Heart left ventricle (tissue), 16 donors: ENCODE measurements around the gene ICAM4. TPM values are rescaled to one million over a fixed set of nuclear protein-coding genes. Genes with fewer than 3 reads are reported as not detected.
"Not testable (repeated sequence)": the region's sequence is repeated elsewhere in the genome, so short reads cannot be mapped to it uniquely, and the experiment has no call there.

Experiments
- ATAC-seq, 4 donors: fragments of 200-7000 bp; cut with Tn5 transposase; one replicate each; pipeline ENCODE4 v1.9.1; 2020 to 2022; ENCODE audit warnings: moderate library complexity in 4 of 4, mild to moderate bottlenecking in 3 of 4, moderate number of reproducible peaks in 1 of 4
- DNase-seq, 5 donors: peaks; one replicate each; pipeline ENCODE4 v3.0.0-alpha.2; 2020
- H3K27ac ChIP-seq, 12 donors: fragments of 200-600 bp; sonication (generic) in 4 of 12; one replicate each; pipeline versions ENCODE4 v1.5.0 to v1.8.0; 2016 to 2022; ENCODE audit warnings: mild to moderate bottlenecking in 2 of 12
- H3K27me3 ChIP-seq, 9 donors: fragments of 200-600 bp; sonication (generic) in 2 of 9; one replicate each; pipeline versions ENCODE4 v1.5.1 to v1.8.0; 2016 to 2022; ENCODE audit warnings: mild to moderate bottlenecking in 3 of 9
- H3K36me3 ChIP-seq, 9 donors: fragments of 200-600 bp; sonication (generic) in 2 of 9; one replicate each; pipeline versions ENCODE4 v1.5.0 to v1.8.0; 2018 to 2022; ENCODE audit warnings: mild to moderate bottlenecking in 2 of 9
- H3K4me1 ChIP-seq, 12 donors: fragments of 200-600 bp; sonication (generic) in 4 of 12; one replicate each; pipeline versions ENCODE4 v1.5.0 to v1.8.0; 2016 to 2022; ENCODE audit warnings: mild to moderate bottlenecking in 3 of 12
- H3K4me3 ChIP-seq, 12 donors: fragments of 200-600 bp; sonication (generic) in 4 of 12; one replicate each; pipeline versions ENCODE4 v1.5.0 to v1.8.0; 2017 to 2022; ENCODE audit warnings: mild to moderate bottlenecking in 9 of 12, moderate library complexity in 4 of 12
- H3K9me3 ChIP-seq, 12 donors: fragments of 200-600 bp; sonication (generic) in 4 of 12; one replicate each; pipeline versions ENCODE4 v1.5.0 to v1.8.0; 2016 to 2022; ENCODE audit warnings: mild to moderate bottlenecking in 1 of 12
- POLR2A ChIP-seq, 2 donors: fragments of 450-650 bp; IDR thresholded peaks; one replicate each; pipeline ENCODE4 v1.6.1; 2017; ENCODE audit warnings: antibody characterized with exemption in 2 of 2, mild to moderate bottlenecking in 2 of 2, moderate library complexity in 2 of 2
- WGBS, 4 donors: extraction: QIAGEN DNeasy Blood & Tissue Kit in 2 of 4; methylation state at CpG; one replicate each; pipeline versions ENCODE4 v1.1.5 to v1.1.7; 2013 to 2018; 5-methylcytosine and 5-hydroxymethylcytosine counted together
- intact Hi-C, 10 donors: fragments of 100-400 bp; cut with DNase I; formaldehyde crosslinking; loops; one replicate each; pipeline versions ENCODE4 v1.11.1 to v1.14.2; 2022
- polyA plus RNA-seq, 2 donors: library from polyadenylated mRNA; stranded (reverse); fragments of 200-250 nt; gene quantifications; one replicate each; pipeline ENCODE4 v1.2.3, GENCODE V29; 2013
- total RNA-seq, 9 donors: library from RNA; depleted of rRNA in 2 of 9; stranded (reverse); fragments of >200 nt in 2 of 9; fragmentation: NEBNext Ultra II Directional in 3 of 9; extraction: Animal tissue kit (Norgen Biotek cat#: 25700) in 3 of 9; gene quantifications; one replicate each; pipeline versions ENCODE4 v1.1.0 to v1.2.4, GENCODE V29; 2016 to 2023
- TF ChIP-seq, protein P1 (sequence below), 12 donors: fragments of 200-600 bp; sonication (generic) in 4 of 12; IDR thresholded peaks; one replicate each; pipeline versions ENCODE4 v1.5.0 to v1.8.0; 2018 to 2022; ENCODE audit warnings: antibody characterized with exemption in 12 of 12, mild to moderate bottlenecking in 5 of 12
- donor health status: ischemic (EF 13 %, LVEDD 7.1; RV severe dilation, severe dysfunction).
- donor health status: healthy with polysubstance abuse.
- donor health status: DM: no; HTN: yes; CAD: no.
- donor health status: DM: no; HTN: no; CAD: no.
- donor health status: ischemic (EF 25% LVEDD 6.9; RV normal size, moderate dysfunction).
- donor health status: ischemic (EF 25% LVEDD 5.7; RV mildly dilated, moderate dysfunction).
- donor health status: healthy.
- donor health status: DM: yes; HTN: yes; CAD: no.
- donor health status: ischemic (EF 35%, LVEDD 5.7; RV mildly dilated, moderate dysfunction).
- donor health status: nonischemic (EF 11% LVEDD 7.7; RV severe dilation, severe dysfunction).
- donor health status: DM: yes; HTN: yes; CAD: no.
- donor health status: PGD.
- donor health status: ischemic (EF 29% LVEDD 5.4; RV normal size, mild dysfunction).
- donor health status: nonischemic (EF 23%, LVEDD 6.1; RV moderate dilation, normal function).

ICAM4 gene
- total and polyA plus RNA-seq, 11 donors = 0.21 to 1.2 (median 0.62) TPM; not detected in 3

DNA sequence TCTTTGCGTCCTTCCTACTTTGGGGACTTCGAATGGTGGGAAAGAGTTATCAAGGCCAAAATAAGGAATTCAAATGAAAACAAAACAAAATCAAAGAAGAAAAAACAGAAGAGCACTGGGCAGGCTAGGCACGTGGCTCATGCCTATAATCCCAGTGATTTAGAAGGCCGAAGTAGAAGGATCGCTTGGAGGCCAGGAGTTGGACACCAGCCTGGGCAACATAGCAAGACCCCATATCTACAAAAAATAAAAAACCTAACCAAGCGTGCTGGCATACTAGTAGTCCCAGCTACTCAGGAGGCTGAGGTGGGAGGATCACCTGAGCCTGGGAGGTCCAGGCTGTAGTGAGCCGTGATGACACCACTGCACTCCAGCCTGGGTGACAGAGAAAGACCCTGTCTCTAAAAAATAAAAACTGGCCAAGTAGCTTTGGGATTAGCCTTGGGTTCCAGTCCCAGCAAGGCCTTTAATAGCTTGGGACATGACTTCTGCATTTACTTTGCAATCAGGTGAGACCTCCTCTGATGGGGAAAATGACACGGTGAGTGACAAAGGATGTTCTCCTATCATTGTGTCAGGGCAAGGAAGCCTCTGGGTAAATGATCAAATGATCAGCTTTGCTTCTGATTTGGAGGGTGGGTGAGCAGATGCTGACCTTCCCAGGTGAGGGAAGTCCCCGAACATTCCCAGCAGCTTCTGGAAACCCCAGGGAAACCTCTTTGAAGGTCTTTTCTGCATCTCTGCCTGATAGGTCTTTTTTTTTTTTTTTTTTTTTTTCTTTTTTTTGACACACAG lies 8.8 kb upstream of the ICAM4 start:
- Histone ChIP-seq H3K4me1 (peaks cover 0 to 42% (median 0%) of the 10 kb centered on the region in 12 donors), H3K9me3 (no peaks in the 10 kb centered on the region), H3K4me3 (no peak overlapping the region), H3K36me3 (peaks cover 0 to 90% (median 28%) of the 10 kb centered on the region in 9 donors), H3K27ac (no peak overlapping the region), H3K27me3 (no peaks in the 10 kb centered on the region)
- ATAC-seq = no peak
- no peak for DNase-seq
- TF ChIP-seq, protein P1, sequence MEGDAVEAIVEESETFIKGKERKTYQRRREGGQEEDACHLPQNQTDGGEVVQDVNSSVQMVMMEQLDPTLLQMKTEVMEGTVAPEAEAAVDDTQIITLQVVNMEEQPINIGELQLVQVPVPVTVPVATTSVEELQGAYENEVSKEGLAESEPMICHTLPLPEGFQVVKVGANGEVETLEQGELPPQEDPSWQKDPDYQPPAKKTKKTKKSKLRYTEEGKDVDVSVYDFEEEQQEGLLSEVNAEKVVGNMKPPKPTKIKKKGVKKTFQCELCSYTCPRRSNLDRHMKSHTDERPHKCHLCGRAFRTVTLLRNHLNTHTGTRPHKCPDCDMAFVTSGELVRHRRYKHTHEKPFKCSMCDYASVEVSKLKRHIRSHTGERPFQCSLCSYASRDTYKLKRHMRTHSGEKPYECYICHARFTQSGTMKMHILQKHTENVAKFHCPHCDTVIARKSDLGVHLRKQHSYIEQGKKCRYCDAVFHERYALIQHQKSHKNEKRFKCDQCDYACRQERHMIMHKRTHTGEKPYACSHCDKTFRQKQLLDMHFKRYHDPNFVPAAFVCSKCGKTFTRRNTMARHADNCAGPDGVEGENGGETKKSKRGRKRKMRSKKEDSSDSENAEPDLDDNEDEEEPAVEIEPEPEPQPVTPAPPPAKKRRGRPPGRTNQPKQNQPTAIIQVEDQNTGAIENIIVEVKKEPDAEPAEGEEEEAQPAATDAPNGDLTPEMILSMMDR (IDR thresholded peaks at IDR 0.05) = no peak
- TF ChIP-seq POLR2A (IDR thresholded peaks at IDR 0.05) = no peak
- WGBS, 4 donors = 89 to 91% (median 90%) methylated on average over 9 of the region's 9 CpGs
- intact Hi-C loops = no loop called here

DNA sequence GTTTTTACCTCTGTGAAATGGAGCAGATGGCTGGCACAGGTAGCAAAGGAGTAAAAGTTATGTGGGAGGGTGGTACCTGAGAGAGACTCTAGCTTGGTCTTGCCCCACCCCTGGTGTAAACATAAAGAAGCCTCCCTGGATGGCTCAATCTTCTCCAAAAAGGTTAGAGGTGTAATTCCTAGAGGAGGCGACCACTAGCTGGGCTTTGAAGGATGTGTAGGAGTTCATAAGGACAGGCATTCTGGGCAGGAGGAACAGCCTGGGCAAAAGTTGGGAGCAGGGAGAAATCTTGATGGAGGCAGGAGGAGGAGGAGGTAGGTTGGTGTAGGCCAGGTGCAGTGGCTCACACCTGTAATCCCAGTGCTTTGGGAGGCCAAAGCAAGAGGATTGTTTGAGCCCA lies 7.8 kb upstream of the ICAM4 start:
- ATAC-seq (no peak), DNase-seq (no peak)
- Histone ChIP-seq H3K36me3 (peaks cover 0 to 99% (median 34%) of the 10 kb centered on the region in 9 donors), H3K27ac (no peak overlapping the region), H3K9me3 (no peaks in the 10 kb centered on the region), H3K4me1 (peaks cover 0 to 34% (median 0%) of the 10 kb centered on the region in 12 donors), H3K27me3 (no peaks in the 10 kb centered on the region), H3K4me3 (no peak overlapping the region)
- intact Hi-C loops = no loop called here
- TF ChIP-seq, protein P1 (IDR thresholded peaks at IDR 0.05) = no peak
- TF ChIP-seq POLR2A (IDR thresholded peaks at IDR 0.05) = no peak
- 95 to 100% (median 98%) methylated on average over 1 of the region's 1 CpG for WGBS, 4 donors

DNA sequence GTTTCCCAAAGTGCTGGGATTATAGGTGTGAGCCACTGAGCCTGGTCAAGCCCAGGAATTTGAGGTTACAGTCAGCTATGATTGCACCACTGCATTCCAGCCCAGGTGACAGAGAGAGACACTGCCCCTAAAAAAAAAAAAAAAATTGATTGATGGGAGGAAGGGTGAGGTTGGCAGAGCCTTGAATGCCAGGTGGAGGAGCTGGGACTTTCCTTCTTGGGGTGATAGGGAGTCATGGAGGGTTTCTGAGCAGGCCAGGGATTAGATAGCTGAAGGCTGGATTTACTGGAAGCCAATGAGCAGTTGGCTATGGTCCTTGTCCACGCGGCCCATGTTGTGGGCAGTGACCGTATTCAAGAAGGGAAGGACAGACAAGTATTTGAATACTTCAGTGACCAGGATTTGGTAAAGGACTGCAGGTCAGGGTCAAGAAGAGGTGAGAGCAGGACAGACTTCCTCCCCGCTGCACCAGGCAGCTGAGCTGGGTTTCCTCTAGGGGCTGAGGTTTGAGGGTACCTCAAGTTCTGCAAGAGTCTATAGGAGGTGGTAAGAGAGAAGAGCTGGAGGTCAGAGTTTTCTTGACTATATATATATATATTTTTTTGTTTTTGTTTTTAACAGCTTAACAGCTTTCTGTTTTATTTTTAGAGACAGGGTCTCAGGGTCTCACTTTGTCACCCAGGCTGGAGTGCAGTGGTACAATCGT lies 6.9 kb upstream of the ICAM4 start:
- ATAC-seq (no peak), DNase-seq (no peak)
- Histone ChIP-seq H3K27me3 (no peaks in the 10 kb centered on the region), H3K4me1 (peaks cover 0 to 30% (median 0%) of the 10 kb centered on the region in 12 donors), H3K36me3 (peaks cover 0 to 100% (median 38%) of the 10 kb centered on the region in 9 donors), H3K9me3 (no peaks in the 10 kb centered on the region), H3K27ac (no peak overlapping the region), H3K4me3 (no peak overlapping the region)
- intact Hi-C loops = no loop called here
- TF ChIP-seq POLR2A (IDR thresholded peaks at IDR 0.05) = no peak
- TF ChIP-seq, protein P1 (IDR thresholded peaks at IDR 0.05) = no peak
- WGBS, 4 donors = 82 to 85% (median 84%) methylated on average over 5 of the region's 5 CpGs

DNA sequence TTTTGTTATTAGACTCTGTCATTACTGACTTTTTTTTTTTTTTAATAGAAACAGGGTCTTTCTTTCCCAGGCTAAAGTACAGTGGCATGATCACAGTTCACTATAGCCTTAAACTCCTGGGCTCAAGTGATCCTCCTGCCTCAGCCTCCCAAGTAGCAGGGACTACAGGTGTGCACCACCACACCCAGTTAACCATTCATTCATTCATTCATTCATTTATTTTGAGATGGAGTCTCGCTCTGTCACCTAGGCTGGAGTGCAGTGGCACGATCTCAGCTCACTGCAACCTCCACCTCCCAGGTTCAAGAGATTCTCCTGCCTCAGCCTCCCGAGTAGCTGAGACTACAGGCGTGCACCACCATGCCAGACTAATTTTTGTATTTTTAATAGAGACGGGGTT lies 4.7 kb upstream of the ICAM4 start:
- H3K4me3 ChIP-seq, H3K27ac ChIP-seq, ATAC-seq, DNase-seq, H3K9me3 ChIP-seq, intact Hi-C loops, H3K27me3 ChIP-seq: not testable (repeated sequence)
- 92 to 99% (median 97%) methylated on average over 5 of the region's 5 CpGs for WGBS, 4 donors
- Histone ChIP-seq H3K36me3 (peaks cover 0 to 91% (median 40%) of the 10 kb centered on the region in 9 donors), H3K4me1 (peaks cover 0 to 42% (median 13%) of the 10 kb centered on the region in 12 donors)
